Subcutaneous adipose tissue (tissue), 4 donors: ENCODE data around the gene FASN. TPM values are rescaled to one million over a fixed set of nuclear protein-coding genes. Genes with fewer than 3 reads are reported as not detected.

Source experiments
- CTCF ChIP-seq: fragments of 450-650 bp; IDR thresholded peaks from one replicate; pipeline ENCODE4 v1.5.1; 2016; ENCODE audit warnings: low read depth, mild to moderate bottlenecking, control low read depth, antibody characterized with exemption, moderate library complexity
- total RNA-seq, 4 donors: library from RNA; depleted of rRNA; stranded (reverse); fragments of >200 nt; gene quantifications; one replicate each; pipeline ENCODE4 v1.1.0, GENCODE V29; 2016

The FASN gene
- total RNA-seq, 4 donors from 2014 or later = 148 to 4,879 (median 378) TPM

- no peak for TF ChIP-seq CTCF
Observed at GRCh38 chr17:82048571-82048971, 49.5 kb downstream of the FASN start.

GRCh38 chr17:82047914-82048570, 50.0 kb downstream of the FASN start:
- TF ChIP-seq CTCF = no peak

GRCh38 chr17:82047379-82047778, 50.7 kb downstream of the FASN start:
- TF ChIP-seq CTCF = no peak

GRCh38 chr17:82046903-82047302, 51.1 kb downstream of the FASN start:
- TF ChIP-seq CTCF = no peak

- no peak for TF ChIP-seq CTCF
Observed at GRCh38 chr17:82045936-82046484, 52.0 kb downstream of the FASN start.

GRCh38 chr17:82043507-82043906, 54.5 kb downstream of the FASN start:
- TF ChIP-seq CTCF = no peak

- TF ChIP-seq CTCF = no peak
Observed at GRCh38 chr17:82042649-82043048, 55.4 kb downstream of the FASN start.
